ENCODE results near the gene FIGLA. TPM values are rescaled to one million over a fixed set of nuclear protein-coding genes. Genes with fewer than 3 reads are reported as not detected.

FIGLA gene
- polyA plus RNA-seq, 1 experiment, result not detected

DNA sequence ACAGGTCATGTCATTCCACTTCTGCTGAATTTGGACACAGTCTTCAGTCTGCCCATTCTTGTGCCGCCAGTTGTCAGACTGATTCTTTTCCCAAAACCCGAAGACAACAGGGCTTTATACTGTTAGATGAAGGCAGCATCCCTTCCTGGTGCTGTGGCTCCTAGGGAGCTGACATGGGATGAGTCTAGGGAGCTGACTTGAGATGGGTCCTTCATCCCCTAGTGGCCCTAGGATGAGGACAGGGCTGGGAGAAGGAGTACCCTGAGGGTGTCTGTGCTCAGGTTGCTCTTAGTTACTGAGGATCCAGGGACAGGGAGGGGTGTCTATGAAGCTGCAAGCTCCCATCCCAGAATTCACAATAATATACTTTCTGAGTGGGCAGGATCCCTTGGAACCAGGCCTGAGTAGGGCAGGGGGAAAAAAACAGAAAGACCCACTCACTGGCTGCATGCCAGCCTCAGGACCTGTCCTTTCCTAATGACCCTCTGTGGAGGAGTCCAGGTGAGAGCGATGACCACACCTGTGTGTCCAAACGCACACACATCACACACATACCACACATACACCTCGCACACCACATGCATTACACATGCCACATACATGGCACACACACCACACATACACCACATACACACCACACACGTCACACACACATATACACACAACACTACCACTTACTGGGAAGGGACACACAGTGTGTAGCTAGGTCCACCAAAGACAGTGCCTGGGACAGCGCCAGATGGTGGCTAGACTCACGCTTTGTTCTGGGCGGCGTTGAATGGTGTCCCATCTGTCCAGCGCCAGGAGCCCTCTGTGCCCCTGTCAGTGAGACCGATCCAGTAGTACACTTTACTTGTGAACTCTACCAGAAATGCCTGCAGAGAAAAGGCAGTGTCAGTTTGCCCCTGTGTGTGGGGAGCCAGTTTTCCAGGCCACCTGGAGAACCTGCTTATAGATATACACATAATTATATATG, 18.8 kb upstream of the FIGLA start:
- CTCF ChIA-PET, result no interaction called here
- no peak overlapping the region for H3K4me3 ChIP-seq (ENCODE audit: low read depth, low read length)
- POLR2A ChIA-PET, result no interaction called here

DNA sequence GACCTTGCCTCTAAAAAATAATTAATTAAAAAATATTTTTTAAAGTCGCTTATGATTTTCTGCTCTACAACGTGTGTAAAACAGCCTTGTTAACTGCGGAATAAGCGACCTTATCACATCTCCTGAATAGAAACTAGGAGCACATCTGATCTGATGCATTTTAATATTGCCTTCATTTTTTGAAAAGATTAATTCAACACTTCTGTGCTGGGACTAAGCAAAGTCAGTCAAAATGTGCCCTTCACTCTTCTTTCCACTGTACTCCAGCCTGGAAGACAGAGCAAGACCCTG, 17.3 kb upstream of the FIGLA start:
- peaks cover 3% of the 10 kb centered on the region; the same call in 1 of the 2 replicates for H3K9me3 ChIP-seq (ENCODE audit: control insufficient read depth, insufficient read depth, low read length)
- H3K27ac ChIP-seq (ENCODE audit: low read depth, low read length), result no peak overlapping the region
- ChIA-PET POLR2A (no interaction called here), CTCF (no interaction called here)
- no peak overlapping the region for H3K4me3 ChIP-seq (ENCODE audit: low read depth, low read length)
- no peaks in the 10 kb centered on the region for H3K27me3 ChIP-seq (ENCODE audit: control insufficient read depth, insufficient read depth, low read length)
- no peak for DNase-seq (ENCODE audit: low read depth, low spot score)
- TF ChIP-seq, protein P1, sequence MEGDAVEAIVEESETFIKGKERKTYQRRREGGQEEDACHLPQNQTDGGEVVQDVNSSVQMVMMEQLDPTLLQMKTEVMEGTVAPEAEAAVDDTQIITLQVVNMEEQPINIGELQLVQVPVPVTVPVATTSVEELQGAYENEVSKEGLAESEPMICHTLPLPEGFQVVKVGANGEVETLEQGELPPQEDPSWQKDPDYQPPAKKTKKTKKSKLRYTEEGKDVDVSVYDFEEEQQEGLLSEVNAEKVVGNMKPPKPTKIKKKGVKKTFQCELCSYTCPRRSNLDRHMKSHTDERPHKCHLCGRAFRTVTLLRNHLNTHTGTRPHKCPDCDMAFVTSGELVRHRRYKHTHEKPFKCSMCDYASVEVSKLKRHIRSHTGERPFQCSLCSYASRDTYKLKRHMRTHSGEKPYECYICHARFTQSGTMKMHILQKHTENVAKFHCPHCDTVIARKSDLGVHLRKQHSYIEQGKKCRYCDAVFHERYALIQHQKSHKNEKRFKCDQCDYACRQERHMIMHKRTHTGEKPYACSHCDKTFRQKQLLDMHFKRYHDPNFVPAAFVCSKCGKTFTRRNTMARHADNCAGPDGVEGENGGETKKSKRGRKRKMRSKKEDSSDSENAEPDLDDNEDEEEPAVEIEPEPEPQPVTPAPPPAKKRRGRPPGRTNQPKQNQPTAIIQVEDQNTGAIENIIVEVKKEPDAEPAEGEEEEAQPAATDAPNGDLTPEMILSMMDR (IDR thresholded peaks at IDR 0.05; ENCODE audit: low read depth, low read length), result no peak

More for the DNA sequence above, 18.8 kb upstream of the FIGLA start:
- no peak overlapping the region for H3K27ac ChIP-seq (ENCODE audit: low read depth, low read length)
- H3K27me3 ChIP-seq (ENCODE audit: control insufficient read depth, insufficient read depth, low read length), result no peaks in the 10 kb centered on the region
- TF ChIP-seq, protein P1 (IDR thresholded peaks at IDR 0.05; ENCODE audit: low read depth, low read length), result no peak
- DNase-seq (ENCODE audit: low read depth, low spot score), result no peak
- peaks cover 3% of the 10 kb centered on the region; the same call in 1 of the 2 replicates for H3K9me3 ChIP-seq (ENCODE audit: control insufficient read depth, insufficient read depth, low read length)

DNA sequence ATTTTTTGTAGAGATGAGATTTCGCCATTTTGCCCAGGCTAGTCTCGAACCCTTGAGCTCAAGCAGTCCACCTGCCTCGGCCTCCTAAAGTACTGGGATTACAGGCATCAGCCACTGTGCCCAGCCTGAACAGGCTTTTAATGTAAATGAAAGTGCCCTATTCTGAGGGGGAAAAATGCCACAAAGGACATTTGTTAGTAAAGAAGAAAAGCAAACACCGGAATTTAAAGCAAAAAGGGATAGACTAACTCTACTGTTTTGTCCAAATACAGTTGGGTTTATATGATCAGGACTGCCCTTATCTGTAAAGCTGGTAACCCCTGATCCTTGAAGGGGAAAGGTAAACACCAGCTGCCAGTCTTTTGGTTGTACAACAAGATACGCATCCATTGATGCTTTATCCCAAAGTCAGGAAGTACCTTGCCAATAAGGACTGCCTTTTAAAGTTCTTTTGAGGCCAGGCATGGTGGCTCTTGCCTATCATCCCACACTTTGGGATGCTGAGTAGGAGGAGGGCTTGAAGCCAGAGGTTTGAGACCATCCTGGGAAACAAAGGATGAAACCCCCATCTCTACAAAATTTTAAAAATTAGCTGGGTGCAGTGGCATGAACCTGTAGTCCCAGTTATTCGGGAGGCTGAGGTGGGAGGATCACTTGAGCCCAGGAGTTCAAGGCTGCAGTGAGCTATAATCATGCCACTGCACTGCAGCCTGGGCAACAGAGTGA, 16.8 kb upstream of the FIGLA start:
- no peak for DNase-seq (ENCODE audit: low read depth, low spot score)

DNA sequence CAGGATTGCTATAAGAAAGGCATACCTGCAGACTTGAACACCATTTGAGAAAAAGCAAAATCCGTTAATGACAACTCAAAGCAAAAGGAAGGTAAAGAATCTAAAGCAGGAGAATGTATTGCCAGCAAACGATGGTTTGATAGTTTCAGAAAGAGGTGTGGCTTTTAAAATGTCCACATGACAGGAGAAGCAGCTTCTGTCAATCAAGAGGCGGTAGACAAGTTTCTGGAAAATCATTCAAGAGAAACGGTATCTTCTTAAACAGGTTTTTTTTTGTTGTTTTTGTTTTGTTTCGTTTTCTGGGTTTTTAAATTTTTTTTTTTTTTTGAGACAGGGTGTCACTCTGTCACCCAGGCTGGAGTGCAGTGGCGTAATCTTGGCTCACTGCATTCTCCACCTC, 16.2 kb upstream of the FIGLA start:
- no peak for DNase-seq (ENCODE audit: low read depth, low spot score)
- ChIA-PET POLR2A (no interaction called here), CTCF (no interaction called here)
- TF ChIP-seq, protein P1 (IDR thresholded peaks at IDR 0.05; ENCODE audit: low read depth, low read length), result no peak
- H3K27ac ChIP-seq (ENCODE audit: low read depth, low read length), result no peak overlapping the region
- H3K9me3 ChIP-seq (ENCODE audit: control insufficient read depth, insufficient read depth, low read length), result peaks cover 3% of the 10 kb centered on the region; the same call in 1 of the 2 replicates
- no peak overlapping the region for H3K4me3 ChIP-seq (ENCODE audit: low read depth, low read length)
- H3K27me3 ChIP-seq (ENCODE audit: control insufficient read depth, insufficient read depth, low read length), result no peaks in the 10 kb centered on the region

More for the DNA sequence above, 16.8 kb upstream of the FIGLA start:
- Histone ChIP-seq H3K27ac (ENCODE audit: low read depth, low read length) (no peak overlapping the region), H3K9me3 (ENCODE audit: control insufficient read depth, insufficient read depth, low read length) (peaks cover 3% of the 10 kb centered on the region; the same call in 1 of the 2 replicates), H3K4me3 (ENCODE audit: low read depth, low read length) (no peak overlapping the region), H3K27me3 (ENCODE audit: control insufficient read depth, insufficient read depth, low read length) (no peaks in the 10 kb centered on the region)
- ChIA-PET CTCF (no interaction called here), POLR2A (no interaction called here)
- TF ChIP-seq, protein P1 (IDR thresholded peaks at IDR 0.05; ENCODE audit: low read depth, low read length), result no peak

DNA sequence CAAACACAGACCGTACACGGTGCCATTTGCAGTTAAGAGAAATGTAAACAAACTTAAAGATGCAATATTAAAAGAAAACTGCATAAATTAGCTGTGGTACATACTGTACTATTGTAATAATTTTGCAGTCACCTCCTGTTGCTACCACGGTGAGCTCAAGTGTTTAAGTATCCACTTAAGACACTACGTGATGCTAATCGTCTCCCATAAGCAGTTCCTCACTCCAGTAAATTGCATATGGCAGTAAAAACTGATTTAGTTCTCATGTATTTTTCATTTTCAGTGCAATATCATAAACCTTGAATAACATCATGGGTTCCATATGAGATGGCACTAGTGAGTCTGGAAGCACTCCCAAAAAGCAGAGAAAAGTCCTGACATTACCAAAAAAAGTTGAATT, 15.6 kb upstream of the FIGLA start:
- no peaks in the 10 kb centered on the region for H3K27me3 ChIP-seq (ENCODE audit: control insufficient read depth, insufficient read depth, low read length)
- no peak overlapping the region for H3K27ac ChIP-seq (ENCODE audit: low read depth, low read length)
- ChIA-PET POLR2A (no interaction called here), CTCF (no interaction called here)
- no peak for DNase-seq (ENCODE audit: low read depth, low spot score)
- no peak overlapping the region for H3K4me3 ChIP-seq (ENCODE audit: low read depth, low read length)
- peaks cover 3% of the 10 kb centered on the region; the same call in 1 of the 2 replicates for H3K9me3 ChIP-seq (ENCODE audit: control insufficient read depth, insufficient read depth, low read length)
- TF ChIP-seq, protein P1 (IDR thresholded peaks at IDR 0.05; ENCODE audit: low read depth, low read length), result no peak
